Upper lobe of left lung (tissue), 4 donors: ENCODE results near the gene DIO3.

Experiments used
- EP300 ChIP-seq, 4 donors: sonication (generic); formaldehyde crosslinking; IDR thresholded peaks; one replicate each; pipeline ENCODE4 v1.5.1; 2017; ENCODE audit warnings: antibody characterized with exemption in 4 of 4, control low read depth in 2 of 4
- POLR2A ChIP-seq, 4 donors: fragments of 450-650 bp; IDR thresholded peaks; one replicate each; pipeline ENCODE4 v1.5.1; 2016 to 2017; ENCODE audit warnings: antibody characterized with exemption in 4 of 4, mild to moderate bottlenecking in 2 of 4
- POLR2AphosphoS5 ChIP-seq, 2 donors: sonication (generic); formaldehyde crosslinking; IDR thresholded peaks; one replicate each; pipeline ENCODE4 v1.5.1; 2017; ENCODE audit warnings: antibody characterized with exemption in 2 of 2
- TF ChIP-seq, protein P1 (sequence below), 6 experiments: fragments of 450-650 bp in 4 of 6; fragments of 200-600 bp in 2 of 6; sonication (generic) in 2 of 6; IDR thresholded peaks; one replicate each; pipeline ENCODE4 v1.5.1; 2016 to 2019; ENCODE audit warnings: antibody characterized with exemption in 6 of 6

DNA sequence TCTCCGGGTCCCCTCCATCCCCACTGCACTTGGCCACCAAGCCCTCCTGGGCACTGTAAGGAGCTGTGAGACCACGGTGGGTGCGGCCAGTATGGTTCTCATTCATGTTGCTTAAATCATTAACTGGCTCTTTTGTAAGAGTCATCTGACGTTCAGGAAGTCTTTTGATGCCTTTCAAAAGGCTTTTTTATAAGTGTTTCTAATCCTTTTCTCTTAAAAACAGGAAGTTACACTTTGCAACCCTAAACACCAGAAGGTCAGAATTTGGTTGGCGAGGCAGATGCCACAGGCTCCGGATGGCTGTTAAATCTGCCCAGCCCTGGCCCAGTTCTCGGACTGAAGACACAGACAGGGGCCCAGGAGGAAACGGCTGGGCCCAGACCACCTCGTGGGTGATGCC is 26.1 kb upstream of the DIO3 start:
- TF ChIP-seq, protein P1, sequence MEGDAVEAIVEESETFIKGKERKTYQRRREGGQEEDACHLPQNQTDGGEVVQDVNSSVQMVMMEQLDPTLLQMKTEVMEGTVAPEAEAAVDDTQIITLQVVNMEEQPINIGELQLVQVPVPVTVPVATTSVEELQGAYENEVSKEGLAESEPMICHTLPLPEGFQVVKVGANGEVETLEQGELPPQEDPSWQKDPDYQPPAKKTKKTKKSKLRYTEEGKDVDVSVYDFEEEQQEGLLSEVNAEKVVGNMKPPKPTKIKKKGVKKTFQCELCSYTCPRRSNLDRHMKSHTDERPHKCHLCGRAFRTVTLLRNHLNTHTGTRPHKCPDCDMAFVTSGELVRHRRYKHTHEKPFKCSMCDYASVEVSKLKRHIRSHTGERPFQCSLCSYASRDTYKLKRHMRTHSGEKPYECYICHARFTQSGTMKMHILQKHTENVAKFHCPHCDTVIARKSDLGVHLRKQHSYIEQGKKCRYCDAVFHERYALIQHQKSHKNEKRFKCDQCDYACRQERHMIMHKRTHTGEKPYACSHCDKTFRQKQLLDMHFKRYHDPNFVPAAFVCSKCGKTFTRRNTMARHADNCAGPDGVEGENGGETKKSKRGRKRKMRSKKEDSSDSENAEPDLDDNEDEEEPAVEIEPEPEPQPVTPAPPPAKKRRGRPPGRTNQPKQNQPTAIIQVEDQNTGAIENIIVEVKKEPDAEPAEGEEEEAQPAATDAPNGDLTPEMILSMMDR (IDR thresholded peaks at IDR 0.05), result no peak
- TF ChIP-seq EP300 (IDR thresholded peaks at IDR 0.05) (no peak), POLR2A (IDR thresholded peaks at IDR 0.05) (no peak), POLR2AphosphoS5 (IDR thresholded peaks at IDR 0.05) (no peak)
